GM18505 (cell line): ENCODE data around the gene FAM236C.
"Not testable (repeated sequence)": the region's sequence is repeated elsewhere in the genome, so short reads cannot be mapped to it uniquely, and the experiment has no call there.

Experiments used
- ATAC-seq: cut with Tn5 transposase; IDR thresholded peaks from one replicate; pipeline ENCODE4 v1.9.1; 2021; ENCODE audit not compliant: unreplicated experiment

FAM236C gene

DNA sequence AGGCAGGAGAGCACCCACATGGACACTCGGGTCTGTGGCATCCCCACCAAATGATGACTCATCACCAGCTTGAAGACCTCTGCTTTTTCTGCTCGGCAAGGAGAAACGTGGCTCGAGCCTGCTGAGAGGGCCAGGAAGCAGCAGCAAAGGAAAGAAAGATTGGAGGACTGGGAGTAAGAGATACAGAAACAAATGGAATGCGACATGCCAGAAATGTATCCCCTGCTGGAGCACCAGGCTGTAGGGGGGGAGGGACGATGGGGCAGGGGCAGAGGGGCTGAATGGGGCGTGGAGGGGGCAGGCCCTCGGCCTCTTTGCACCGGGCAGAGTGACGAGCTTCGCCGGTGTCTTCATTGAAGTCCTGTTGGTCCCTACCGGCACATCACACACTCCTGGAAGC is at the start of gene FAM236C:
FAM236C (plus strand) TSS at position 301 of the 400 bp plus-strand sequence. CDS start 100 bp downstream, outside the sequence.
- ATAC-seq, result not testable (repeated sequence)

- ATAC-seq, result not testable (repeated sequence)
Measured at GRCh38 chrX:72882898-72883297, 29.5 kb upstream of the FAM236C start.

- not testable (repeated sequence) for ATAC-seq
Measured at GRCh38 chrX:72889740-72890139, 22.7 kb upstream of the FAM236C start.

GRCh38 chrX:72916096-72916495 is 3.7 kb downstream of the FAM236C start:
- ATAC-seq, result not testable (repeated sequence)

- not testable (repeated sequence) for ATAC-seq
Measured at GRCh38 chrX:72932283-72932682, 19.9 kb downstream of the FAM236C start.

DNA sequence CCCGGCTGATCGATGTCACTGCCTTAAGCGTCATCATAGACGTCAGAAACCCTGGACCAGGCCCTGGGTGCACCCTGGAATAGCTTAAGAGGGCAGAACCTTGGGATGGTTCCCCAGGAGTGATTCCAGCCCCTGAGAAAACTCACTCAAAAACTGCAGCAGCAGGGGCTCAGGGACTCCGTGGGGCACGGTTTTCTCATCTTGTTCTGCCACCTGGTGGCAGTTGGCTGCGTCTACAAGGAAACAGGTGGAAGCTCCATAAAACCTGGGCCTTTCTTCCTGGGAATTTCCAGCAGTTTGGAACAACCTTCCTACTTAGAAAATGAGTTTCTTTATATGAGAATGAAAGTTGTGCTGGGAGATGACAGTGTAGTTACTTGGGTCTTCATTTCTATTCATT is 24.0 kb downstream of the FAM236C start:
- ATAC-seq, result not testable (repeated sequence)

- ATAC-seq, result not testable (repeated sequence)
Measured at GRCh38 chrX:72936882-72937455, 24.6 kb downstream of the FAM236C start.

GRCh38 chrX:72937906-72938305 is 25.5 kb downstream of the FAM236C start, which contains the start of gene FAM236A:
FAM236A (plus strand) TSS chrX:72938206; CDS start chrX:72938263, 57 bp downstream.
- ATAC-seq, result not testable (repeated sequence)

GRCh38 chrX:72942272-72942671 is 29.9 kb downstream of the FAM236C start:
- not testable (repeated sequence) for ATAC-seq

- ATAC-seq, result peak; percentile 71
Measured at GRCh38 chrX:72943035-72943818, 30.8 kb downstream of the FAM236C start.

- peak; percentile 89 for ATAC-seq
Measured at GRCh38 chrX:72943819-72944169, 31.4 kb downstream of the FAM236C start, which contains the start of gene DMRTC1. DMRTC1 (minus strand) TSS chrX:72943837; CDS start chrX:72875694, 68,143 bp downstream.

DNA sequence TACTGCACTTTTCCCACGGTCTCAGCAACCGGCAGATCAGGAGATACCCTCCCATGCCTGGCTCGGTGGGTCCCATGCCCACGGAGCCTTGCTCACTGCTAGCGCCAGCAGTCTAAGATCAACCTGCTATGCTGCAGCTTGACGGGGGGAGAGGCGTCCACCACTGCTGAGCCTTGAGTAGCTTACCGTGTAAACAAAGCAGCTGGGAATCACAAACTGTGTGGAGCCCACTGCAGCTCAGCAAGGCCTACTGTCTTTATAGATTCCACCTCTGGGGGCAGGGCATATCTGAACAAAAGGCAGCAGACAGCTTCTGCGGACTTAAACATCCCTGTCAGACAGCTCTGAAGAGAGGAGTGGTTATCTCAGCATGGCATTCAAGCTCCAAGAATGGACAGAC is 47.6 kb downstream of the FAM236C start:
- ATAC-seq, result not testable (repeated sequence)
